Neural cell (in vitro differentiated cells): ENCODE measurements around the gene BTBD6. TPM values are rescaled to one million over a fixed set of nuclear protein-coding genes. Genes with fewer than 3 reads are reported as not detected.

Experiments used
- H2AFZ ChIP-seq: fragments of 200-600, 300-800 bp; sonication (generic), shearing (Covaris generic); 2 replicates; pipeline ENCODE4 v1.6.0; 2014; ENCODE audit warnings: low read depth, mild to moderate bottlenecking, antibody characterized with exemption, low read length, moderate library complexity
- H3F3A ChIP-seq: fragments of 200-600 bp; shearing (Covaris generic); 2 replicates; pipeline ENCODE4 v1.6.1; 2016; ENCODE audit warnings: mild to moderate bottlenecking, moderate library complexity, mixed read lengths, antibody characterized with exemption, low read length; ENCODE audit not compliant: insufficient read depth, poor library complexity, severe bottlenecking
- H3K27ac ChIP-seq: fragments of 200-600, 300-800 bp; sonication (generic), shearing (Covaris generic); 2 replicates; pipeline ENCODE4 v1.5.1; 2014; ENCODE audit warnings: mild to moderate bottlenecking, low read length, moderate library complexity
- H3K27me3 ChIP-seq: fragments of 300-800, 200-600 bp; sonication (generic), shearing (Covaris generic); 2 replicates; pipeline ENCODE4 v1.6.0; 2014; ENCODE audit warnings: mild to moderate bottlenecking, low read depth, low read length, moderate library complexity; ENCODE audit not compliant: insufficient read depth
- H3K36me3 ChIP-seq: fragments of 300-800, 200-600 bp; sonication (generic), shearing (Covaris generic); 2 replicates; pipeline ENCODE4 v1.5.1; 2014; ENCODE audit warnings: mild to moderate bottlenecking, antibody characterized with exemption, low read length, moderate library complexity; ENCODE audit not compliant: insufficient read depth
- H3K4me2 ChIP-seq: fragments of 300-800, 200-600 bp; sonication (generic), shearing (Covaris generic); 2 replicates; pipeline ENCODE4 v1.6.0; 2014; ENCODE audit warnings: mild to moderate bottlenecking, low read length
- H3K4me3 ChIP-seq: fragments of 300-800, 200-600 bp; sonication (generic), shearing (Covaris generic); 2 replicates; pipeline ENCODE4 v1.5.1; 2014; ENCODE audit warnings: mild to moderate bottlenecking, low read length, moderate library complexity
- H3K79me2 ChIP-seq: fragments of 200-600 bp; shearing (Covaris generic); replicated peaks from 2 replicates; pipeline ENCODE4 v1.6.0; 2014; ENCODE audit warnings: mild to moderate bottlenecking, low read length, moderate library complexity; ENCODE audit not compliant: insufficient read depth
- H3K9ac ChIP-seq: fragments of 300-800, 200-600 bp; sonication (generic), shearing (Covaris generic); 2 replicates; pipeline ENCODE4 v1.6.1; 2016; ENCODE audit warnings: mild to moderate bottlenecking, low read length, mixed read lengths
- H3K9me2 ChIP-seq: fragments of 200-600 bp; shearing (Covaris generic); 2 replicates; pipeline ENCODE4 v1.6.1; 2016; ENCODE audit warnings: mild to moderate bottlenecking, low read length, mixed read lengths; ENCODE audit not compliant: insufficient read depth
- H3K9me3 ChIP-seq: fragments of 200-600, 300-800 bp; sonication (generic), shearing (Covaris generic); 2 replicates; pipeline ENCODE4 v1.6.1; 2016; ENCODE audit warnings: mild to moderate bottlenecking, mixed run types, low read length, moderate library complexity, mixed read lengths
- H4K20me1 ChIP-seq: fragments of 200-600 bp; shearing (Covaris generic); 2 replicates; pipeline ENCODE4 v1.6.1; 2016; ENCODE audit warnings: mild to moderate bottlenecking, mixed run types; ENCODE audit not compliant: insufficient read depth
- EP300 ChIP-seq: fragments of 450-650 bp; conservative IDR thresholded peaks from 2 replicates; pipeline ENCODE4 v1.6.1; 2014; ENCODE audit warnings: antibody characterized with exemption, mild to moderate bottlenecking, moderate library complexity; ENCODE audit not compliant: poor library complexity, severe bottlenecking
- EZH2 ChIP-seq: fragments of 200-600, 300-800 bp; shearing (Covaris generic), sonication (generic); IDR thresholded peaks from 2 replicates; pipeline ENCODE4 v1.6.1; 2014; ENCODE audit warnings: antibody characterized with exemption, low read length, borderline replicate concordance, mild to moderate bottlenecking; ENCODE audit not compliant: insufficient read depth, poor library complexity, severe bottlenecking
- MXI1 ChIP-seq: fragments of 450-650 bp; conservative IDR thresholded peaks from 2 replicates; pipeline ENCODE4 v1.6.1; 2014; ENCODE audit warnings: antibody characterized with exemption, mild to moderate bottlenecking; ENCODE audit not compliant: poor library complexity, severe bottlenecking
- POLR2AphosphoS5 ChIP-seq: IDR thresholded peaks from 2 replicates; pipeline ENCODE4 v1.6.1; 2012
- RAD21 ChIP-seq: fragments of 450-650 bp; conservative IDR thresholded peaks from 2 replicates; pipeline ENCODE4 v1.6.1; 2014; ENCODE audit warnings: antibody characterized with exemption, mild to moderate bottlenecking, moderate library complexity
- SMC3 ChIP-seq: fragments of 450-650 bp; conservative IDR thresholded peaks from 2 replicates; pipeline ENCODE4 v1.6.1; 2014; ENCODE audit warnings: antibody characterized with exemption, mild to moderate bottlenecking, moderate library complexity; ENCODE audit not compliant: poor library complexity
- TAF1 ChIP-seq: IDR thresholded peaks from 2 replicates; pipeline ENCODE4 v1.6.1; 2012; ENCODE audit warnings: low read depth
- polyA plus RNA-seq: library from polyadenylated mRNA; depleted of rRNA; stranded (reverse); fragments of >200 nt; gene quantifications from 2 replicates; pipeline ENCODE4 v1.2.3, GENCODE V29; 2014
- TF ChIP-seq, protein P1 (sequence below): IDR thresholded peaks from 2 replicates; pipeline ENCODE4 v1.6.1; 2012; ENCODE audit warnings: borderline replicate concordance
- TF ChIP-seq, protein P2 (sequence below): fragments of 450-650 bp; IDR thresholded peaks from 2 replicates; pipeline ENCODE4 v1.5.1; 2014; ENCODE audit warnings: antibody characterized with exemption, mild to moderate bottlenecking, moderate library complexity; ENCODE audit not compliant: poor library complexity, severe bottlenecking

The BTBD6 gene
- polyA plus RNA-seq, 1 donor from 2014 or later = 94.1 TPM

GRCh38 chr14:105252552-105253328 is 4.4 kb downstream of the BTBD6 start:
- no peaks in the 10 kb centered on the region for H3K9me2 ChIP-seq
- H3K36me3 ChIP-seq = no peaks in the 10 kb centered on the region
- no peaks in the 10 kb centered on the region for H4K20me1 ChIP-seq
- no peaks in the 10 kb centered on the region for H3K79me2 ChIP-seq
- H3F3A ChIP-seq = no peaks in the 10 kb centered on the region
- TF ChIP-seq MXI1 (no peak), POLR2AphosphoS5 (no peak), EZH2 (no peak), TAF1 (no peak), SMC3 (no peak), RAD21 (no peak)
- TF ChIP-seq, protein P1, sequence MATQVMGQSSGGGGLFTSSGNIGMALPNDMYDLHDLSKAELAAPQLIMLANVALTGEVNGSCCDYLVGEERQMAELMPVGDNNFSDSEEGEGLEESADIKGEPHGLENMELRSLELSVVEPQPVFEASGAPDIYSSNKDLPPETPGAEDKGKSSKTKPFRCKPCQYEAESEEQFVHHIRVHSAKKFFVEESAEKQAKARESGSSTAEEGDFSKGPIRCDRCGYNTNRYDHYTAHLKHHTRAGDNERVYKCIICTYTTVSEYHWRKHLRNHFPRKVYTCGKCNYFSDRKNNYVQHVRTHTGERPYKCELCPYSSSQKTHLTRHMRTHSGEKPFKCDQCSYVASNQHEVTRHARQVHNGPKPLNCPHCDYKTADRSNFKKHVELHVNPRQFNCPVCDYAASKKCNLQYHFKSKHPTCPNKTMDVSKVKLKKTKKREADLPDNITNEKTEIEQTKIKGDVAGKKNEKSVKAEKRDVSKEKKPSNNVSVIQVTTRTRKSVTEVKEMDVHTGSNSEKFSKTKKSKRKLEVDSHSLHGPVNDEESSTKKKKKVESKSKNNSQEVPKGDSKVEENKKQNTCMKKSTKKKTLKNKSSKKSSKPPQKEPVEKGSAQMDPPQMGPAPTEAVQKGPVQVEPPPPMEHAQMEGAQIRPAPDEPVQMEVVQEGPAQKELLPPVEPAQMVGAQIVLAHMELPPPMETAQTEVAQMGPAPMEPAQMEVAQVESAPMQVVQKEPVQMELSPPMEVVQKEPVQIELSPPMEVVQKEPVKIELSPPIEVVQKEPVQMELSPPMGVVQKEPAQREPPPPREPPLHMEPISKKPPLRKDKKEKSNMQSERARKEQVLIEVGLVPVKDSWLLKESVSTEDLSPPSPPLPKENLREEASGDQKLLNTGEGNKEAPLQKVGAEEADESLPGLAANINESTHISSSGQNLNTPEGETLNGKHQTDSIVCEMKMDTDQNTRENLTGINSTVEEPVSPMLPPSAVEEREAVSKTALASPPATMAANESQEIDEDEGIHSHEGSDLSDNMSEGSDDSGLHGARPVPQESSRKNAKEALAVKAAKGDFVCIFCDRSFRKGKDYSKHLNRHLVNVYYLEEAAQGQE = no peak
- TF ChIP-seq, protein P2, sequence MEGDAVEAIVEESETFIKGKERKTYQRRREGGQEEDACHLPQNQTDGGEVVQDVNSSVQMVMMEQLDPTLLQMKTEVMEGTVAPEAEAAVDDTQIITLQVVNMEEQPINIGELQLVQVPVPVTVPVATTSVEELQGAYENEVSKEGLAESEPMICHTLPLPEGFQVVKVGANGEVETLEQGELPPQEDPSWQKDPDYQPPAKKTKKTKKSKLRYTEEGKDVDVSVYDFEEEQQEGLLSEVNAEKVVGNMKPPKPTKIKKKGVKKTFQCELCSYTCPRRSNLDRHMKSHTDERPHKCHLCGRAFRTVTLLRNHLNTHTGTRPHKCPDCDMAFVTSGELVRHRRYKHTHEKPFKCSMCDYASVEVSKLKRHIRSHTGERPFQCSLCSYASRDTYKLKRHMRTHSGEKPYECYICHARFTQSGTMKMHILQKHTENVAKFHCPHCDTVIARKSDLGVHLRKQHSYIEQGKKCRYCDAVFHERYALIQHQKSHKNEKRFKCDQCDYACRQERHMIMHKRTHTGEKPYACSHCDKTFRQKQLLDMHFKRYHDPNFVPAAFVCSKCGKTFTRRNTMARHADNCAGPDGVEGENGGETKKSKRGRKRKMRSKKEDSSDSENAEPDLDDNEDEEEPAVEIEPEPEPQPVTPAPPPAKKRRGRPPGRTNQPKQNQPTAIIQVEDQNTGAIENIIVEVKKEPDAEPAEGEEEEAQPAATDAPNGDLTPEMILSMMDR = no peak
- no peak overlapping the region for H3K27ac ChIP-seq
- H2AFZ ChIP-seq = no peak overlapping the region
- no peak overlapping the region for H3K4me3 ChIP-seq
- H3K27me3 ChIP-seq = no peaks in the 10 kb centered on the region
- no peak overlapping the region for H3K9ac ChIP-seq
- no peaks in the 10 kb centered on the region for H3K9me3 ChIP-seq
- H3K4me2 ChIP-seq = no peak overlapping the region

GRCh38 chr14:105253329-105253682 is 5.0 kb downstream of the BTBD6 start:
- H3K27me3 ChIP-seq = no peaks in the 10 kb centered on the region
- no peaks in the 10 kb centered on the region for H3K9me2 ChIP-seq
- no peaks in the 10 kb centered on the region for H4K20me1 ChIP-seq
- H3K27ac ChIP-seq = no peak overlapping the region
- H3K4me3 ChIP-seq = no peak overlapping the region
- H3K9ac ChIP-seq = no peak overlapping the region
- no peaks in the 10 kb centered on the region for H3K9me3 ChIP-seq
- H3F3A ChIP-seq = no peaks in the 10 kb centered on the region
- TF ChIP-seq POLR2AphosphoS5 = no peak
- TF ChIP-seq EP300 = no peak
- TF ChIP-seq RAD21 = no peak
- TF ChIP-seq EZH2 = no peak
- TF ChIP-seq, protein P1 = no peak
- TF ChIP-seq TAF1 = no peak
- TF ChIP-seq, protein P2 = no peak
- TF ChIP-seq MXI1 = no peak
- TF ChIP-seq SMC3 = no peak
- H3K4me2 ChIP-seq = no peak overlapping the region
- no peak overlapping the region for H2AFZ ChIP-seq
- H3K79me2 ChIP-seq = no peaks in the 10 kb centered on the region
- no peaks in the 10 kb centered on the region for H3K36me3 ChIP-seq
